Activated T-cell treated with anti-CD3 and anti-CD28 coated beads, Interleukin-2, amount 50 U/mL, for 4 hours (primary cell): ENCODE data around the gene CIAPIN1. TPM values are rescaled to one million over a fixed set of nuclear protein-coding genes. Genes with fewer than 3 reads are reported as not detected.

Experiments used
- ATAC-seq, 2 donors: fragments of 200-7000 bp; cut with Tn5 transposase; one replicate each; pipeline ENCODE4 v1.10.0; 2021
- DNase-seq: peaks from one replicate; pipeline ENCODE4 v3.0.0-alpha.2; 2020
- H3K27me3 Mint-ChIP-seq: one replicate; pipeline ENCODE4 v1.8.0; 2021; ENCODE audit warnings: low read depth, mixed read lengths
- H3K36me3 Mint-ChIP-seq: one replicate; pipeline ENCODE4 v1.8.0; 2022; ENCODE audit warnings: mixed read lengths; ENCODE audit not compliant: insufficient read depth
- H3K4me1 Mint-ChIP-seq: one replicate; pipeline ENCODE4 v1.8.0; 2021; ENCODE audit warnings: low read depth, mixed read lengths
- H3K4me3 Mint-ChIP-seq: one replicate; pipeline ENCODE4 v1.8.0; 2021; ENCODE audit warnings: mild to moderate bottlenecking, moderate library complexity, mixed read lengths
- H3K9me3 Mint-ChIP-seq: one replicate; pipeline ENCODE4 v1.8.0; 2021; ENCODE audit warnings: mixed read lengths
- total RNA-seq, 3 donors: library from RNA; stranded (reverse); gene quantifications; one replicate each; pipeline ENCODE4 v1.2.1, GENCODE V29; 2021

Gene CIAPIN1
- total RNA-seq, 3 donors from 2014 or later, result 75.9 to 100 (median 92.2) TPM

DNA sequence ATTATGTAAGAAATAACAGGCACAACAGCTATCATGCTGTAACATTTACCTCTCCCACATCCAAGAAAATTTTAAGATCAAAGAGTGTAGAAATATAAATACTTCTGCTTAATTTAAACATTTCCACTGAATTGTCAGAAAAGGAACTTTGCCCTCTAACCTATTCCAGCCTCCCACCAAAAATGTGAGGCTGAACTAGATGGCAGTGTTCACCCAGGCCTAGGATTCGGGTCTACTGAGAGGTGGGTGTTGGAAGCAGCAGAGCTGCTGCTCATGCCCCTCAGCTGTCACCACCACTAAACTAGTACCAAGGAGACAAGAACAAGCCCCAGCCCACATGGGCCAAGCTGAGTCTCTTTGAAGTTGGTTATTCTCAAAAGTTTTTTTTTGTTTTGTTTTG is 11.3 kb downstream of the CIAPIN1 start:
- H3K4me1 Mint-ChIP-seq, result peaks cover 30% of the 10 kb centered on the region
- H3K9me3 Mint-ChIP-seq, result peaks cover 10% of the 10 kb centered on the region
- no peak for DNase-seq
- H3K4me3 Mint-ChIP-seq, result no peak overlapping the region
- H3K27me3 Mint-ChIP-seq, result no peaks in the 10 kb centered on the region
- H3K36me3 Mint-ChIP-seq, result peaks cover 61% of the 10 kb centered on the region
- no peak for ATAC-seq

DNA sequence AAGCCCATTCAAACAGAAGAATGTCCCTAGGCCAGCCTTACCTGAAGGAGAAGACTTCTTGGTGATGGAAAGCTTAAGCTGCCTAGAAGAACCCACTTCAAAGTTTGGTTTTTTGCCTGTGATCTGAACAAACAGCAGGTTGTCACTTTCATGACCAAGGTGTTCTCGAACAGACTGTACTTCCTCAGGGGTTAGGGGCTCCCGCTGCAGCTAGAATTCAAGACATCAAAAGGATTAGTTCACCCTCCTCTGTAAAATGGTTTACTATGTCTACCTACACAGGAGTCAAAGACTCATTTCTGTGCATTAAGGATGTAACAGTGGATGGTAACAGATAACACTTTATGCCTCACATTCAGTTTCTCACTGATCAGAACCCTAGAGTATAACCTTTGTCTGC is 13.2 kb downstream of the CIAPIN1 start:
- Mint-ChIP-seq H3K4me3 (no peak overlapping the region), H3K36me3 (peaks cover 54% of the 10 kb centered on the region), H3K27me3 (no peaks in the 10 kb centered on the region), H3K9me3 (no peaks in the 10 kb centered on the region), H3K4me1 (peaks cover 30% of the 10 kb centered on the region)
- DNase-seq (no peak), ATAC-seq (peak; percentile 18 to 55)

DNA sequence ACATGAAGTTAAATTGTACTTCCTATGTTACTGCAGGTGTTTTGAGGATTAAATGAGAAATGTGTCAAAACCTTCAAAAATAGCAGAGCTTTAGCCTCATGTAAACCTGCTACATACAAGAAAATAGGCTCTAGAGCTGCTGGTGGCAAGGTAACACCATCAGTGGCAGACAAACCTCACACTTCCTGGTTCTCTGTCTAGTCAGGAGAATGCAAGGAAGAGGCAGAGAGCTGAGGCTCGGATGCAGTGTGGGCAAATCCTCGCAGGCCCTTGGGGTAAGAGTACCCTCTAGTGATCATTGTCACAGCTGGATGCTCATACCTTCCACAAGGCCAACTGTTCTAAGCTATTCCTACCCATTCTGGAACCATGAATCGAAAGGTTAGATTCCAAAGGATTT is 14.2 kb downstream of the CIAPIN1 start:
- no peaks in the 10 kb centered on the region for H3K27me3 Mint-ChIP-seq
- DNase-seq, result no peak
- peaks cover 30% of the 10 kb centered on the region for H3K4me1 Mint-ChIP-seq
- no peaks in the 10 kb centered on the region for H3K9me3 Mint-ChIP-seq
- peaks cover 52% of the 10 kb centered on the region for H3K36me3 Mint-ChIP-seq
- no peak overlapping the region for H3K4me3 Mint-ChIP-seq
- no peak for ATAC-seq

DNA sequence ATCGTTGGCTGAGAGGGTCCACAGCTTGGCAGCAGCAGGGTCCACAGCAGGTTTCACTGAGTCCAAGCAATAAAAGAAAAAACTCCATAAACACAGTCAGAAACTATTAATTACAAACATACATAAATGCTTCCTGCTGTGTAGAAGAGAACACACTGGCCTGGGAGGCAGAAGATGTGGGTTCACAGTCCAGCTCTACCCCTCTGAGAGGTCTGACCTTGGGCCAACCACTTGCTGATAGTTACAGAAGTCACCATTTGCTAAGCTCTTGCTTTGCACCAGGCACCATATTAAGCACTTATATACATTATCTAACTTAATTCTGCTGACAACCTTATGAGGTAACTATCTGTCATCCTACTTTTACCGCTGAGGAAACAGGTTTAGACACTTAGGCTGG is 14.7 kb downstream of the CIAPIN1 start:
- ATAC-seq (no peak), DNase-seq (no peak)
- no peak overlapping the region for H3K4me3 Mint-ChIP-seq
- H3K36me3 Mint-ChIP-seq, result peaks cover 52% of the 10 kb centered on the region
- peaks cover 30% of the 10 kb centered on the region for H3K4me1 Mint-ChIP-seq
- no peaks in the 10 kb centered on the region for H3K27me3 Mint-ChIP-seq
- H3K9me3 Mint-ChIP-seq, result no peaks in the 10 kb centered on the region

DNA sequence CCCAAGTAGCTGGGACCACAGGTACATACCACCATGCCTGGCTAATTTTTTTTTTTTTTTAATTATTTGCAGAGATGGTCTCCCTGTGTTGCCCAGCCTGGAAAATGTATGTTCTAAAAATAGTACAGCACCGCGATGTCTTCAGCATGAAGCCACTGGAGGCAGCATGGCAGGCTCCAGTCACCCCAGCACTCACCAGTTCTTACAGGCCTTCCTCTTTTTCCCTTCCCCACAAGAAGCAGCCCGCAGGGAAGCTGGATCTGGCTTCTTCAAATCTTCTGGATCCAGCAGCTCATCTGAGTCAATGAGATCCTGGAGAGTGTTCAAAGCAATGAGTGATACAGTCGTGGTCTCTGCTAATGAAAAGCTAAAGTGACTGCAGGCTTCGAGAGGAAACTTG is 16.2 kb downstream of the CIAPIN1 start:
- no peak for DNase-seq
- Mint-ChIP-seq H3K9me3 (no peaks in the 10 kb centered on the region), H3K4me3 (no peak overlapping the region), H3K36me3 (peaks cover 52% of the 10 kb centered on the region), H3K4me1 (peaks cover 30% of the 10 kb centered on the region), H3K27me3 (no peaks in the 10 kb centered on the region)
- ATAC-seq, result no peak

DNA sequence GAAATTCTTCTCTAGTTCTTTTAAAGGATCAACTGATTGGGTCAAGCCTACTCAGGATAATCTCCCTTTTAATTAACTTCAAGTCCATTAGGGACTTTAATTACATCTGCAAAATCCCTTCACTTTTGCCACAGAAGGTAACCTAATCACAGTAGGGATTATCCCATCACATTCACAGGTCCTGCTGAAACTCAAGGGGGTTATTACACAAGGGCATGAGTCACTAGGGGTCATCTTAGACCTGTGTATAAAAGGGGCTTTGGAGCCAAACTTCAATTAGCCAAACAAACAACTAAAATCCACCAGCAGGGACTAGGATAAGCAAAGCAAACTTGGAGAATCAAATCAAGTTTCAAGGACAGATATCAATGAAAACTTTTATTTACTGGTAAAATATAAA is 19.4 kb downstream of the CIAPIN1 start:
- ATAC-seq (no peak), DNase-seq (no peak)
- peaks cover 36% of the 10 kb centered on the region for H3K36me3 Mint-ChIP-seq
- no peaks in the 10 kb centered on the region for H3K9me3 Mint-ChIP-seq
- H3K4me3 Mint-ChIP-seq, result no peak overlapping the region
- H3K27me3 Mint-ChIP-seq, result no peaks in the 10 kb centered on the region
- peaks cover 6% of the 10 kb centered on the region for H3K4me1 Mint-ChIP-seq

DNA sequence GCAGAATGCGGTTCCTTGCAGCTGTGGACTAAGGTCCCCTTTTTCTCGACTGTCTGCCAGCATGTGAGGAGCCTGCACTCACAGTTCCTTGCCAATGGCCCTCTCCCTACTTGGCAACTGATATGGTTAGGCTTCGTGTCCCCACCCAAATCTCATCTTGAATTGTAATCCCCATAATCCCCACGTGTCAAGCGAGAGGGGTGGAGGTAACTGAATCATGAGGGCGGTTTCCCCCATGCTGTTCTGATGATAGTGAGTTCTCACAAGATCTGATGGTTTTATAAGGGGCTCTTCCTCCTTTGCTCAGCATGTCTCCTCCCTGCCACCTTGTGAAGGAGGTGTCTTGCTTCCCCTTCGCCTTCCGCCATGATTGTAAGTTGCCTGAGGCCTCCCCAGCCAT is 19.9 kb downstream of the CIAPIN1 start:
- ATAC-seq (no peak), DNase-seq (no peak)
- no peaks in the 10 kb centered on the region for H3K27me3 Mint-ChIP-seq
- H3K4me3 Mint-ChIP-seq, result no peak overlapping the region
- H3K36me3 Mint-ChIP-seq, result peaks cover 31% of the 10 kb centered on the region
- H3K4me1 Mint-ChIP-seq, result peaks cover 1% of the 10 kb centered on the region
- no peaks in the 10 kb centered on the region for H3K9me3 Mint-ChIP-seq

DNA sequence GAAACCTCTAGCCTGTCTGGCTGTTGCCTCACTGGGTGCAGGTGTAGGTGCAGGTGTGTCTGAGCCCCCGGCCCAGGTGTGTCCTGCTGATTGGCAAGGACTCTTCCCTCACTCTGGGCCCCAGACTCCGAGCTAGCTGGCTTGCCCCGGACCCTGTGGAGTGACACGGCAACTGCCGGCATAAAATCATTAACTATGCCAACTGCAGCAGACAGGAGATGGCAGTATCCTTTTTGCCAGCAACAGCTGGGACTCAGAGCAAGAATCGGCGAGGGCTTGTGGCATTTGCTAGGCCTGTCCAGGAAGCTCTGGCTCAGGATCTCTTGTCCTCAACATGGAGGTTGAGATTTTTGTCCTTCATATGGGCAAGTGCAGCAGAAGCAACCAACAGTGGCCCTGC is 20.8 kb downstream of the CIAPIN1 start:
- ATAC-seq (no peak), DNase-seq (no peak)
- Mint-ChIP-seq H3K27me3 (no peaks in the 10 kb centered on the region), H3K9me3 (no peaks in the 10 kb centered on the region), H3K36me3 (peaks cover 29% of the 10 kb centered on the region), H3K4me1 (no peaks in the 10 kb centered on the region), H3K4me3 (no peak overlapping the region)

DNA sequence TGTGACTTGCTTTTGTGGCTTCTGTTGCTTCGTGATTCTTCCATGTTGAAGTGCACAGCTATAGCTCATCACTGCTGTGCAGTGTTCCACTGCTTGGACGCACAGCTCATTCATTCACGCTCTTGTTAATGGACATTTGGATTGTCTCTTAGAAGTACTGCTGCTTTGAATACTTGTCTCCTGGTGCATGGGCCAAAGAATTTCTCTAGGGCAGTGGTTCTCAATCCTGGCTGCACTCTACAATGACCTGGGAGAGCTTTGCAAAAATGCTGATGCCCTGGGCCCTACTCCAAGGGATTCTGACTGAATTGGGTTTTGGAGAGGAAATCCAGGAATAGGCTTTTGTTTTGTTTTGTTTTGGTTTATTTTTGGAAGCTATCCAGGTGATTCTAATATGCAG is 22.6 kb downstream of the CIAPIN1 start:
- DNase-seq (no peak), ATAC-seq (no peak)
- Mint-ChIP-seq H3K4me1 (no peaks in the 10 kb centered on the region), H3K9me3 (no peaks in the 10 kb centered on the region), H3K27me3 (no peaks in the 10 kb centered on the region), H3K4me3 (no peak overlapping the region), H3K36me3 (peaks cover 14% of the 10 kb centered on the region)

DNA sequence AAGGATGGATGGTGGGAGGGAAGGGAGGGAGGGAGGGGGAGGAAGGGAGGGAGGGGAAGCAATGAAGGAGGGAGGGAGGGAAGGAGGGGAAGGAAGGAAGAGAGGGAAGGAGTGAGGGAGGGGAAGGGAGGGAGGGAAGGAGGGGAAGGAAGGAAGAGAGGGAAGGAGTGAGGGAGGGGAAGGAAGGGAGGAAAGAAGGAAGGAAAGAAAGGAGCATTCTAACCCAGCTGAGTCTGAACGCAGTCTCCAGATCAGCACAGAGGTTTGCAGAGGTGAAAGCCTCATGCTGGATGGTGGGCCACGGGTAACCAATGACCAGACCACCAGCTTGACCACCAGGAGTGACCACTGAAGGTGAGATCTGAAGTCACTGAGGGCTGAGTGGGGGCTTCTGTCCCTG is 24.0 kb downstream of the CIAPIN1 start:
- Mint-ChIP-seq H3K4me3 (no peak overlapping the region), H3K9me3 (no peaks in the 10 kb centered on the region), H3K4me1 (peaks cover 9% of the 10 kb centered on the region), H3K36me3 (peaks cover 4% of the 10 kb centered on the region), H3K27me3 (no peaks in the 10 kb centered on the region)
- ATAC-seq, result no peak
- no peak for DNase-seq

DNA sequence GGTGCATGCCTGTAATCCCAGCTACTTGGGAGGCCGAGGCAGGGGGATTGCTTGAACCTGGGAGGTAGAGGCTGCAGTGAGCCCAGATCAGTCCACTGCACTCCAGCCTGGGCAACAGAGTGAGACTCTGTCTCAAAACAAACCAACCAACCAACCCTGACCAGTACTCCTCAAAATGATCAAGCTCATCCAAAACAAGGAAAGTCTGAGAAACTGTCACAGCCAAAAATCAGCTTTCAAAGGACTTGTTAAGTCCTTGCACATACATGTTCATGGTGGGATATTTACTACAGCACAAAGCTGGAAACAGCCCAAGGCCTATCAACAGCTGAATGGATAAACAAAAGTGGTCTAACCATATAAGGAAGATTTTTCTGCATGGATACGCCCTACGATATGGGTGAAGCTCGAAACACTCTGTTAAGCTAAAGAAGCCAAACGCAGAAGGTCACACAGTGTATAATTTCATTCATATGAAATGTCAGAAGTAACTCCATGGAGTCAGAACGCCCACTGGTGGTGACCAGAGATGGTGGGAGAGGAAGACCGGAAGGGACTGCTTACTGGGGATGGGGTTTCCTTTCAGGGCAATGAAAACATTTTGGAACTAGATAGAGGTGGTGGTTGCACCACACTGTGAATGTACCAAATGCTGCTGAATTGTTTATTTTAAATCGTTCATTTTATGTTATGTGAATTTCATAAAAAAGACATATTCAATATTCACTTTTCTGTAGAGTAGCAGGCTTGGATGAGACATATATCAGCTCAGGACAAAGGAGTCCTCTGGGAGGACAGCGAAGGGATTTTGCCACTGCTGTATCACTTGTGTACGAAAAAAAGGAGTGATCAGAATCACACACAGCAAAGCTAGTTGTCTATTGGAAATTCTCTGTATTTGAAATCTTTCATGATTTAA is 24.9 kb downstream of the CIAPIN1 start:
- H3K9me3 Mint-ChIP-seq, result no peaks in the 10 kb centered on the region
- ATAC-seq (no peak), DNase-seq (no peak)
- H3K4me3 Mint-ChIP-seq, result no peak overlapping the region
- H3K4me1 Mint-ChIP-seq, result peaks cover 11% of the 10 kb centered on the region
- peaks cover under 1% of the 10 kb centered on the region for H3K36me3 Mint-ChIP-seq
- H3K27me3 Mint-ChIP-seq, result no peaks in the 10 kb centered on the region

DNA sequence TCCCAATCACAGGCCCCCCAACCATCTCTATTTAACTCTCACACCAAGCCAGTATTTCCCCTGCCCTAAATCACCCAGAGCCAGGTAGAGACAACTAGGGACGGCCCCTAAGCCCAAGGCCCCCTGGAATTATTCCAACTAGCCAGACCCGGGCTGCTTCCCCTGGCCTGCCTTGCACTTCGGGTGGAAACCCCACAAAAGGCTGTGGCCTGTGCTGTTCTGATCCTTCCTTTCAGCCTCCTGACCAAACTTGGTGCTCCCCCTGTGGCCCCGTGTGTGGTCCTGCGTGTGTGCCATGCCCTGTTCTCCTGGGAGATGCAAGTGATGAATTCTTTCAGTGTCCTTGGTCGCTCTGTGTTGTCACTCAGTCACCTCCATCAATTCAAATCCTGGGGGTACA is 27.7 kb downstream of the CIAPIN1 start:
- no peaks in the 10 kb centered on the region for H3K9me3 Mint-ChIP-seq
- H3K4me1 Mint-ChIP-seq, result peaks cover 19% of the 10 kb centered on the region
- no peaks in the 10 kb centered on the region for H3K27me3 Mint-ChIP-seq
- no peaks in the 10 kb centered on the region for H3K36me3 Mint-ChIP-seq
- ATAC-seq (no peak), DNase-seq (no peak)
- no peak overlapping the region for H3K4me3 Mint-ChIP-seq

DNA sequence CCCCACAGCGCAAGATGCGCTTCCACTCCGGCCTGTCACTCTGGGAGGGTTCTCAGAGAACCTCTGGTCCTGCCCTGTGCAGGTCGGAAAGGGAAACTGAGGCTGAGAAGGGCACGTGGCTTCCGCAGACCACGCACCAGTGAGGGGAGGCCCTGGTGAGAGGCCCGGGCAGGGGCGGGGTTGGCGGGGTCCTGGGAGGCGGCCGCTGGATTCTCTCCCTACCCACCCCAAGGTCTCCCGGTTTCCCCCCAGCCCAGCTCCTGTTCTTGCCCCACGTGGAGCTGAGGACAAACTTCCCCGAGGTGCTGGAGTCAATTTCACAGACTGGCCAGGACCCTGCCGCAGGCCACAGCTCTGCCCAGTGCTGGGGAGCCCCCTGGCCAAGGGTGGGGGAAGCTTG is 31.1 kb downstream of the CIAPIN1 start:
- H3K27me3 Mint-ChIP-seq, result no peaks in the 10 kb centered on the region
- ATAC-seq (no peak), DNase-seq (no peak)
- H3K4me1 Mint-ChIP-seq, result peaks cover 19% of the 10 kb centered on the region
- H3K36me3 Mint-ChIP-seq, result no peaks in the 10 kb centered on the region
- H3K9me3 Mint-ChIP-seq, result no peaks in the 10 kb centered on the region
- H3K4me3 Mint-ChIP-seq, result no peak overlapping the region

DNA sequence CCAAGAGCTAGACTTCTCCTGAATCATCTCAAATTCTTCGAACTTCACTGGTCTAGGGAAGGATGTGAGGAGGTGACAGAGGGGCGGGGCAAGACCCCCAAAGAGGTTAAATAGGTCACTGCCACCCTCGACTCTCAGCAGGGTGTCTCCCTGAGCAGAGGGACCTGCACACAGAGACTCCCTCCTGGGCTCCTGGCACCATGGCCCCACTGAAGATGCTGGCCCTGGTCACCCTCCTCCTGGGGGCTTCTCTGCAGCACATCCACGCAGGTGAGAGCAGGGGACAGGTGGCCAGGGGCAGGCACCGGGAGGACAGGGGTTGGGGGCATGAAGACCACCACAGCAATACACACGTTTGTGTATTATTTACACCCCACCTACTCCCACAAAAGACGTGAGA is 33.5 kb downstream of the CIAPIN1 start:
- ATAC-seq (no peak), DNase-seq (no peak)
- Mint-ChIP-seq H3K36me3 (no peaks in the 10 kb centered on the region), H3K27me3 (peaks cover 3% of the 10 kb centered on the region), H3K4me3 (no peak overlapping the region), H3K4me1 (peaks cover 13% of the 10 kb centered on the region), H3K9me3 (no peaks in the 10 kb centered on the region)

DNA sequence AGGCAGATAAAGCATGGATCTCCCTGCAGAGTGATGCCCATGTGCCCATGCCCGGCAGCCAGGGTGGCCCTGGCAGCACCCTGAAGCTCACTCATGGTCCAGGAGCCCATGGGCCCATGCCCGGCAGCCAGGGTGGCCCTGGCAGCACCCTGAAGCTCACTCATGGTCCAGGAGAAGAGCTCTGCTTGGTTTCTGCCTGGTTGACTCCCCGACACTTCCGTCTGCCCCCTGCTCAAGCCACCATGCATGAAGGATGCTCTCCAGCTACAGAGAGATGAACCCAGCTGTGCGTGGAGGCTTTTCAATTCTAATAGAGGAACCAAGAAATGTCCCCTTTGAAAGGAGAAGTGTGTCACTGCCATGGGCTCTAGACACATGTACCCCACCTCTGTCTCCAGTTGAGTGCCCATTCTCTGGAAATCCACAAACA is 33.9 kb downstream of the CIAPIN1 start:
- Mint-ChIP-seq H3K27me3 (peaks cover 3% of the 10 kb centered on the region), H3K4me3 (no peak overlapping the region), H3K4me1 (peaks cover 11% of the 10 kb centered on the region), H3K36me3 (no peaks in the 10 kb centered on the region), H3K9me3 (no peaks in the 10 kb centered on the region)
- no peak for DNase-seq
- no peak for ATAC-seq
